DLD1 (cell line): Measurements from ENCODE around the gene APBA2.

Experiments used
- in situ Hi-C: cut with HindIII; loops from 2 replicates; pipeline ENCODE4 v1.10.0; 2017; ENCODE audit warnings: low sequenced_read_pairs

The APBA2 gene

GRCh38 chr15:29072444-29072843 is 186.7 kb downstream of the APBA2 start:
- in situ Hi-C loops: loop anchor here (5.0 kb wide), 1 partner anchor 55 kb away; no protein-coding TSS in a partner anchor

GRCh38 chr15:29074045-29074444 is 188.3 kb downstream of the APBA2 start:
- in situ Hi-C loops: loop anchor here (5.0 kb wide), 1 partner anchor 57 kb away; no protein-coding TSS in a partner anchor

GRCh38 chr15:29078541-29078940 is 192.8 kb downstream of the APBA2 start:
- in situ Hi-C loops: no loop called here

- in situ Hi-C loops: no loop called here
These were observed 193.7 kb downstream of the APBA2 start for GRCh38 chr15:29079479-29079878.

GRCh38 chr15:29081781-29082180 is 196.0 kb downstream of the APBA2 start:
- in situ Hi-C loops: no loop called here

GRCh38 chr15:29083161-29083560 is 197.4 kb downstream of the APBA2 start:
- in situ Hi-C loops: no loop called here

- in situ Hi-C loops: no loop called here
These were observed 198.1 kb downstream of the APBA2 start for GRCh38 chr15:29083858-29084257.

GRCh38 chr15:29086001-29086400 is 200.2 kb downstream of the APBA2 start:
- in situ Hi-C loops: no loop called here

- in situ Hi-C loops: no loop called here
These were observed 201.1 kb downstream of the APBA2 start for GRCh38 chr15:29086891-29087290.

GRCh38 chr15:29087521-29088285 is 201.9 kb downstream of the APBA2 start:
- in situ Hi-C loops: no loop called here

GRCh38 chr15:29088666-29089065 is 202.9 kb downstream of the APBA2 start:
- in situ Hi-C loops: no loop called here

- in situ Hi-C loops: no loop called here
These were observed 204.2 kb downstream of the APBA2 start for GRCh38 chr15:29089731-29090616.

- in situ Hi-C loops: no loop called here
These were observed 205.1 kb downstream of the APBA2 start for GRCh38 chr15:29090617-29091466.

GRCh38 chr15:29091666-29092065 is 205.9 kb downstream of the APBA2 start:
- in situ Hi-C loops: no loop called here

- in situ Hi-C loops: no loop called here
These were observed 206.7 kb downstream of the APBA2 start for GRCh38 chr15:29092376-29093064.

- in situ Hi-C loops: no loop called here
These were observed 207.3 kb downstream of the APBA2 start for GRCh38 chr15:29093065-29093435.

- in situ Hi-C loops: no loop called here
These were observed 208.0 kb downstream of the APBA2 start for GRCh38 chr15:29093696-29094343.

- in situ Hi-C loops: no loop called here
These were observed 208.9 kb downstream of the APBA2 start for GRCh38 chr15:29094711-29095110.

GRCh38 chr15:29095746-29096145 is 210.0 kb downstream of the APBA2 start:
- in situ Hi-C loops: no loop called here

GRCh38 chr15:29097168-29097567 is 211.4 kb downstream of the APBA2 start:
- in situ Hi-C loops: no loop called here
